ENCODE measurements around the gene SMIM22.

The SMIM22 gene

DNA sequence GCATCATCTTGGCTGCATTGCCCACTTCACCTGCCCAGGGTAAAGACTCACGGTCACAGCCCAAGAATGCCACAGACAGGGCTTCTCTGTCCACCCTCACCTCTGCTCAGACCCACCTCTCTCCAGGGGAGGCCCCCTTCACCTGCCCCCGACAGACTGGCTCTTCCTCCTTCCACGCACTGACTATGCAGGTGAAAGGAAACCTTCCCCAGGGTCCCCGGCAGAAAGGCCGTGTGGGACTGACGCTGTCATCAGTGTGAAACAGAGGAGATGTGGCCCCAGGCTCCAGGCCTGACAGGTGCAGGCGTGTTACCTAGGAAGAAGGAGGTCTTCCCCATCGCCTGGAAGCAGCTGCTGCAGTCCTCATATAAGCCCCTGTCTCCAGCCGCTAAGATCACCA lies 16.6 kb downstream of the SMIM22 start:
- H2AFZ ChIP-seq (ENCODE audit: low read depth, low read length, severe bottlenecking): no peak overlapping the region
- H4K20me1 ChIP-seq (ENCODE audit: low read depth, low read length): no peaks in the 10 kb centered on the region
- no peaks in the 10 kb centered on the region for H3K79me2 ChIP-seq (ENCODE audit: insufficient read depth, low read length)
- H3K4me2 ChIP-seq (ENCODE audit: low read depth, low read length, poor library complexity, severe bottlenecking): no peak overlapping the region
- H3K27me3 ChIP-seq (ENCODE audit: low read length): no peaks in the 10 kb centered on the region
- H3K9me3 ChIP-seq (ENCODE audit: insufficient read depth, low read length): no peaks in the 10 kb centered on the region
- peaks cover 7% of the 10 kb centered on the region; the same call in 1 of the 2 replicates for H3K36me3 ChIP-seq (ENCODE audit: low read length)
- TF ChIP-seq, protein P1, sequence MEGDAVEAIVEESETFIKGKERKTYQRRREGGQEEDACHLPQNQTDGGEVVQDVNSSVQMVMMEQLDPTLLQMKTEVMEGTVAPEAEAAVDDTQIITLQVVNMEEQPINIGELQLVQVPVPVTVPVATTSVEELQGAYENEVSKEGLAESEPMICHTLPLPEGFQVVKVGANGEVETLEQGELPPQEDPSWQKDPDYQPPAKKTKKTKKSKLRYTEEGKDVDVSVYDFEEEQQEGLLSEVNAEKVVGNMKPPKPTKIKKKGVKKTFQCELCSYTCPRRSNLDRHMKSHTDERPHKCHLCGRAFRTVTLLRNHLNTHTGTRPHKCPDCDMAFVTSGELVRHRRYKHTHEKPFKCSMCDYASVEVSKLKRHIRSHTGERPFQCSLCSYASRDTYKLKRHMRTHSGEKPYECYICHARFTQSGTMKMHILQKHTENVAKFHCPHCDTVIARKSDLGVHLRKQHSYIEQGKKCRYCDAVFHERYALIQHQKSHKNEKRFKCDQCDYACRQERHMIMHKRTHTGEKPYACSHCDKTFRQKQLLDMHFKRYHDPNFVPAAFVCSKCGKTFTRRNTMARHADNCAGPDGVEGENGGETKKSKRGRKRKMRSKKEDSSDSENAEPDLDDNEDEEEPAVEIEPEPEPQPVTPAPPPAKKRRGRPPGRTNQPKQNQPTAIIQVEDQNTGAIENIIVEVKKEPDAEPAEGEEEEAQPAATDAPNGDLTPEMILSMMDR (IDR thresholded peaks at IDR 0.05; ENCODE audit: insufficient read depth, low read length, poor library complexity, severe bottlenecking): no peak
- no peak for TF ChIP-seq EZH2phosphoT487 (conservative IDR thresholded peaks at IDR 0.05; ENCODE audit: low read length)
- no peak overlapping the region for H3K4me3 ChIP-seq (ENCODE audit: insufficient read depth, low read length, poor library complexity, severe bottlenecking)
- no peaks in the 10 kb centered on the region for H3K9me2 ChIP-seq (replicated peaks; ENCODE audit: insufficient read depth, low read length)
- H3K27ac ChIP-seq (ENCODE audit: low read depth, low read length): no peak overlapping the region
- H3F3A ChIP-seq (ENCODE audit: insufficient read depth): no peaks in the 10 kb centered on the region; the same call in 1 of the 2 replicates
- no peak overlapping the region for H3K9ac ChIP-seq (ENCODE audit: low read length)

DNA sequence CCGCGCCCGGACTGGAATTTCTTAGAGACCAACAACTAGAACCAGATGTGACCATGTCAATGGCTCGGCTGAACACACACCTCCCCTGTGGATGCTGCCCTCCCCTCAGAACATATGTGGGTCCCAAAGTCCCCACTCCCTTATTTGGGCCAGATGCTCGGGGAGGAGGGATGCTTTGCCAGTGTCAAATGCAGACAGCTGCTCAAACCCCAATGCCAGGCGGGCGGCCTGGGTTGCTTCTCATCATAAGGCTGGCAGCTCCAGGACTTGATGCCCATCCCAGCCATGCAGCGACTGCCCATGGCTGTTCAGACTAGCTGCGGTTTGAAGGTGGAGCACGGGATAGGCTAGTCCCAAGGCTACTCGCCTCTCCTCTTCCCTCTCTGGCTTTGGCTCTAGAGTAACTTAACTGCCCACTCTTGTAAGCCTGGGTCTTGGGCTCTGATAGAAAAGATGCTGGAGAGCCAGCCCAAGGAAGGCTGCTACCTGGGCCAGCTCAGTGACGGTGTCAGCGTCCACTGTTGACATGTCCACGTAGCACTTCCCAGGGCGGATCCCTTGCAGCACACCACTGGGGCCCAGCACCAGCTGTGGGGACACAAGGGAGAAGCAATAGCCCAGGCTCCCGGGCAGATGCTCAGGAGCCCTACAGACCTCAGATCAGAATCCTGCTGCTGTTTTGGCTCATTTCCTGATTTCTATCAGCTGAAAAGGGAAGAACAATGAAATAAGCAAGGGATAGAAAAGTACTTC lies 18.3 kb downstream of the SMIM22 start:
- H3K27me3 ChIP-seq (ENCODE audit: low read length): no peaks in the 10 kb centered on the region
- no peaks in the 10 kb centered on the region for H3K79me2 ChIP-seq (ENCODE audit: insufficient read depth, low read length)
- no peaks in the 10 kb centered on the region for H3K9me2 ChIP-seq (replicated peaks; ENCODE audit: insufficient read depth, low read length)
- no peaks in the 10 kb centered on the region for H4K20me1 ChIP-seq (ENCODE audit: low read depth, low read length)
- H2AFZ ChIP-seq (ENCODE audit: low read depth, low read length, severe bottlenecking): no peak overlapping the region
- H3K9ac ChIP-seq (ENCODE audit: low read length): no peak overlapping the region
- no peaks in the 10 kb centered on the region for H3K9me3 ChIP-seq (ENCODE audit: insufficient read depth, low read length)
- H3K27ac ChIP-seq (ENCODE audit: low read depth, low read length): no peak overlapping the region
- no peaks in the 10 kb centered on the region; the same call in 1 of the 2 replicates for H3F3A ChIP-seq (ENCODE audit: insufficient read depth)
- H3K4me2 ChIP-seq (ENCODE audit: low read depth, low read length, poor library complexity, severe bottlenecking): no peak overlapping the region
- H3K36me3 ChIP-seq (ENCODE audit: low read length): peaks cover 7% of the 10 kb centered on the region; the same call in 1 of the 2 replicates
- H3K4me3 ChIP-seq (ENCODE audit: insufficient read depth, low read length, poor library complexity, severe bottlenecking): no peak overlapping the region
- TF ChIP-seq EZH2phosphoT487 (conservative IDR thresholded peaks at IDR 0.05; ENCODE audit: low read length): no peak
- TF ChIP-seq, protein P1 (IDR thresholded peaks at IDR 0.05; ENCODE audit: insufficient read depth, low read length, poor library complexity, severe bottlenecking): no peak

DNA sequence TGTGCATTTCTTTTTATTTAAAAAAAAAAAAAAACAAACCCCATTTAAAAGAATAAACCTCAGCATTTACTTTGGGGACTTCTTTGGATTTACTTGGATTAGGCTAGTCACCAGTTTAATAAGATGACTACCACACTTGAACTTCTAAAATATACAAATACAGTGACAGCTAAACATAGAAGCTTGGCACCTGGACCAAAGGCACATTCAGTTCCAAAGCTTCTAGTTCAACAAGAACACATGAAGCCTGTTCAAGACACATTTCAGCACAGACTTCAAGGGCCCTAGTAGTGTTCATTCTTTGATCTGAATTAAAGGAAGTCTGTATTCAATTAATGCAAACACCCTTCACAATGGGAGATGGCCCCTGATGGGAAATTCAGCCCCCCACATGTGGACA lies 18.9 kb downstream of the SMIM22 start:
- Histone ChIP-seq H3K9me3 (ENCODE audit: insufficient read depth, low read length) (no peaks in the 10 kb centered on the region), H3K4me3 (ENCODE audit: insufficient read depth, low read length, poor library complexity, severe bottlenecking) (no peak overlapping the region), H2AFZ (ENCODE audit: low read depth, low read length, severe bottlenecking) (no peak overlapping the region), H4K20me1 (ENCODE audit: low read depth, low read length) (no peaks in the 10 kb centered on the region), H3K27me3 (ENCODE audit: low read length) (no peaks in the 10 kb centered on the region), H3K36me3 (ENCODE audit: low read length) (peaks cover 7% of the 10 kb centered on the region; the same call in 1 of the 2 replicates), H3K9ac (ENCODE audit: low read length) (no peak overlapping the region), H3K27ac (ENCODE audit: low read depth, low read length) (no peak overlapping the region), H3K9me2 (replicated peaks; ENCODE audit: insufficient read depth, low read length) (no peaks in the 10 kb centered on the region), H3K79me2 (ENCODE audit: insufficient read depth, low read length) (no peaks in the 10 kb centered on the region), H3K4me2 (ENCODE audit: low read depth, low read length, poor library complexity, severe bottlenecking) (no peak overlapping the region), H3F3A (ENCODE audit: insufficient read depth) (no peaks in the 10 kb centered on the region)
- no peak for TF ChIP-seq EZH2phosphoT487 (conservative IDR thresholded peaks at IDR 0.05; ENCODE audit: low read length)
- TF ChIP-seq, protein P1 (IDR thresholded peaks at IDR 0.05; ENCODE audit: insufficient read depth, low read length, poor library complexity, severe bottlenecking): no peak

Data from SU-DHL-6 (cell line).